Endodermal cell (in vitro differentiated cells): ENCODE results near the gene KRT14. TPM values are rescaled to one million over a fixed set of nuclear protein-coding genes. Genes with fewer than 3 reads are reported as not detected.
A peak's percentile ranks its signal among the peaks of the same experiment; 100 is the strongest.

Experiments used
- DNase-seq: peaks from one replicate; pipeline ENCODE4 v3.0.0-alpha.2; 2017
- H3K27ac ChIP-seq: 2 replicates; pipeline ENCODE4 v1.5.1; 2013; ENCODE audit warnings: mild to moderate bottlenecking, low read depth, low read length, moderate library complexity
- H3K27me3 ChIP-seq: 2 replicates; pipeline ENCODE4 v1.6.1; 2013; ENCODE audit warnings: mild to moderate bottlenecking, low read length, moderate library complexity; ENCODE audit not compliant: insufficient read depth, control insufficient read depth, poor library complexity, severe bottlenecking
- H3K36me3 ChIP-seq: 2 replicates; pipeline ENCODE4 v1.7.0; 2013; ENCODE audit warnings: mild to moderate bottlenecking, low read length, moderate library complexity; ENCODE audit not compliant: control insufficient read depth, insufficient read depth
- H3K4me1 ChIP-seq: one replicate; pipeline ENCODE4 v1.7.0; 2013; ENCODE audit warnings: low read length; ENCODE audit not compliant: control insufficient read depth, insufficient read depth
- H3K4me3 ChIP-seq: 2 replicates; pipeline ENCODE4 v1.5.1; 2013; ENCODE audit warnings: mild to moderate bottlenecking, low read length, moderate library complexity
- H3K9ac ChIP-seq: 2 replicates; pipeline ENCODE4 v1.6.1; 2013; ENCODE audit warnings: mild to moderate bottlenecking, low read length, moderate library complexity; ENCODE audit not compliant: poor library complexity, severe bottlenecking; ENCODE audit errors: extremely low read depth
- H3K9me3 ChIP-seq: 2 replicates; pipeline ENCODE4 v1.6.1; 2013; ENCODE audit warnings: mild to moderate bottlenecking, low read length, moderate library complexity; ENCODE audit not compliant: control insufficient read depth
- H3K27ac Mint-ChIP-seq: 2 replicates; pipeline ENCODE4 v1.8.0; 2020; ENCODE audit warnings: mixed read lengths
- H3K27me3 Mint-ChIP-seq: 2 replicates; pipeline ENCODE4 v1.8.0; 2021; ENCODE audit warnings: mild to moderate bottlenecking, mixed read lengths; ENCODE audit not compliant: insufficient read depth
- H3K36me3 Mint-ChIP-seq: 2 replicates; pipeline ENCODE4 v1.8.0; 2020; ENCODE audit warnings: low read depth, mixed read lengths
- H3K4me1 Mint-ChIP-seq: 2 replicates; pipeline ENCODE4 v1.8.0; 2020; ENCODE audit warnings: mixed read lengths
- H3K4me3 Mint-ChIP-seq: 2 replicates; pipeline ENCODE4 v1.8.0; 2020; ENCODE audit warnings: mild to moderate bottlenecking, moderate library complexity, mixed read lengths
- H3K9me3 Mint-ChIP-seq: 2 replicates; pipeline ENCODE4 v1.8.0; 2020; ENCODE audit warnings: mild to moderate bottlenecking, mixed read lengths
- CTCF ChIP-seq: fragments of 200-600 bp; sonication (generic); conservative IDR thresholded peaks from 2 replicates; pipeline ENCODE4 v1.5.0; 2021; ENCODE audit warnings: antibody characterized with exemption, mild to moderate bottlenecking
- WGBS, 2 experiments: methylation state at CpG; one replicate each; pipeline versions ENCODE4 v1.1.5 to v1.1.7; 2013; ENCODE audit warnings: missing lambda C conversion rate in 2 of 2, mixed read lengths in 1 of 2; ENCODE audit not compliant: insufficient coverage in 1 of 2, insufficient read length in 1 of 2; 5-methylcytosine and 5-hydroxymethylcytosine counted together
- total RNA-seq, 2 donors: library from RNA; stranded (reverse); fragmentation: NEBNext Ultra II Directional in 1 of 2; extraction: Animal tissue kit (Norgen Biotek cat#: 25700) in 1 of 2; gene quantifications; 2 replicates in 1 of 2; 3 replicates in 1 of 2; pipeline ENCODE4 v1.2.1, GENCODE V29; 2021

The KRT14 gene
- total RNA-seq, 2 donors from 2014 or later = not detected

- peaks cover 8% of the 10 kb centered on the region for H3K27me3 Mint-ChIP-seq
- peak overlapping the region; percentile 72 for H3K27ac Mint-ChIP-seq
- 82 to 85% methylated on average over 6 to 23 of the region's 23 CpGs for WGBS, 2 experiments
- no peaks in the 10 kb centered on the region for H3K36me3 ChIP-seq
- peak overlapping the region; percentile 33 for H3K4me3 Mint-ChIP-seq
- peak; percentile 64 for DNase-seq
- H3K9me3 Mint-ChIP-seq = peaks cover 10% of the 10 kb centered on the region
- H3K4me1 ChIP-seq = peaks cover 6% of the 10 kb centered on the region
- no peaks in the 10 kb centered on the region for H3K36me3 Mint-ChIP-seq
- H3K9ac ChIP-seq = no peak overlapping the region
- no peak overlapping the region for H3K4me3 ChIP-seq
- H3K27ac ChIP-seq = peak overlapping the region; percentile 74
- no peak for TF ChIP-seq CTCF
- H3K9me3 ChIP-seq = peaks cover 8% of the 10 kb centered on the region
- H3K27me3 ChIP-seq = no peaks in the 10 kb centered on the region
- H3K4me1 Mint-ChIP-seq = peaks cover 20% of the 10 kb centered on the region
These were observed 38.5 kb downstream of the KRT14 start for GRCh38 chr17:41547921-41548843.

- Histone ChIP-seq H3K4me1 (peaks cover 6% of the 10 kb centered on the region), H3K9me3 (peaks cover 8% of the 10 kb centered on the region)
These were observed 39.3 kb downstream of the KRT14 start for GRCh38 chr17:41547378-41547841.

GRCh38 chr17:41546819-41547218 is 39.9 kb downstream of the KRT14 start:
- H3K9ac ChIP-seq = no peak overlapping the region
- TF ChIP-seq CTCF = no peak
- peaks cover 20% of the 10 kb centered on the region for H3K4me1 Mint-ChIP-seq
- no peak overlapping the region for H3K27ac Mint-ChIP-seq
- peaks cover 6% of the 10 kb centered on the region for H3K4me1 ChIP-seq
- peaks cover 8% of the 10 kb centered on the region for H3K9me3 ChIP-seq
- H3K4me3 Mint-ChIP-seq = no peak overlapping the region
- H3K27me3 ChIP-seq = no peaks in the 10 kb centered on the region
- H3K4me3 ChIP-seq = no peak overlapping the region
- no peak overlapping the region for H3K27ac ChIP-seq
- peaks cover 10% of the 10 kb centered on the region for H3K9me3 Mint-ChIP-seq
- DNase-seq = no peak
- no peaks in the 10 kb centered on the region for H3K36me3 Mint-ChIP-seq
- 82 to 85% methylated on average over 2 to 3 of the region's 3 CpGs for WGBS, 2 experiments
- peaks cover 7% of the 10 kb centered on the region for H3K27me3 Mint-ChIP-seq
- H3K36me3 ChIP-seq = no peaks in the 10 kb centered on the region

More at GRCh38 chr17:41547378-41547841, 39.3 kb downstream of the KRT14 start:
- Histone ChIP-seq H3K27me3 (no peaks in the 10 kb centered on the region), H3K4me3 (no peak overlapping the region), H3K27ac (no peak overlapping the region), H3K36me3 (no peaks in the 10 kb centered on the region), H3K9ac (no peak overlapping the region)
- no peak for TF ChIP-seq CTCF
- H3K27ac Mint-ChIP-seq = no peak overlapping the region
- H3K36me3 Mint-ChIP-seq = no peaks in the 10 kb centered on the region
- 78 to 100% methylated on average over 3 to 9 of the region's 9 CpGs for WGBS, 2 experiments
- peak; percentile 70 for DNase-seq
- peaks cover 20% of the 10 kb centered on the region for H3K4me1 Mint-ChIP-seq
- H3K9me3 Mint-ChIP-seq = peaks cover 10% of the 10 kb centered on the region
- peaks cover 7% of the 10 kb centered on the region for H3K27me3 Mint-ChIP-seq
- H3K4me3 Mint-ChIP-seq = no peak overlapping the region
